NCI-H1048 (cell line): ENCODE results near the gene FECH.
"Not testable (repeated sequence)": the region's sequence is repeated elsewhere in the genome, so short reads cannot be mapped to it uniquely, and the experiment has no call there.

ENCODE experiments used
- DNase-seq: peaks from one replicate; lab custom pipeline; 2025; lab: John Stamatoyannopoulos, UW

FECH gene

GRCh38 chr18:57586251-57587049, at the start of gene FECH:
Gene FECH, minus strand, starts transcription at chr18:57586702. Its CDS starts 82 bp downstream, at chr18:57586620.
- DNase-seq, result no peak

- no peak for DNase-seq
These were observed 48.7 kb upstream of the FECH start for GRCh38 chr18:57635003-57635822.

- no peak for DNase-seq
These were observed 45.2 kb upstream of the FECH start for GRCh38 chr18:57631697-57632096.

- no peak for DNase-seq
These were observed 44.5 kb upstream of the FECH start for GRCh38 chr18:57630754-57631595.

- peak; percentile 44 for DNase-seq
These were observed 43.7 kb upstream of the FECH start for GRCh38 chr18:57630002-57630753.

- DNase-seq, result no peak
These were observed 42.9 kb upstream of the FECH start for GRCh38 chr18:57629422-57629821.

GRCh38 chr18:57627488-57627887, 41.0 kb upstream of the FECH start:
- DNase-seq, result no peak

GRCh38 chr18:57624988-57625387, 38.5 kb upstream of the FECH start:
- DNase-seq, result no peak

- DNase-seq, result no peak
These were observed 34.7 kb upstream of the FECH start for GRCh38 chr18:57621246-57621604.

GRCh38 chr18:57619876-57620275, 33.4 kb upstream of the FECH start:
- DNase-seq, result no peak

GRCh38 chr18:57618910-57619309, 32.4 kb upstream of the FECH start:
- DNase-seq, result no peak

GRCh38 chr18:57603871-57604270, 17.4 kb upstream of the FECH start:
- no peak for DNase-seq

- DNase-seq, result no peak
These were observed 8.8 kb upstream of the FECH start for GRCh38 chr18:57595347-57595746.

- DNase-seq, result not testable (repeated sequence)
These were observed 6.2 kb upstream of the FECH start for GRCh38 chr18:57592716-57593115.

GRCh38 chr18:57589161-57589560, 2.7 kb upstream of the FECH start:
- no peak for DNase-seq

GRCh38 chr18:57587098-57587661, 678 bp upstream of the FECH start:
- DNase-seq, result no peak

GRCh38 chr18:57585855-57586250, 649 bp downstream of the FECH start:
- DNase-seq, result no peak

GRCh38 chr18:57585421-57585820, 1.1 kb downstream of the FECH start:
- DNase-seq, result no peak

- no peak for DNase-seq
These were observed 2.1 kb downstream of the FECH start for GRCh38 chr18:57584444-57584843.

GRCh38 chr18:57583297-57583835, 3.1 kb downstream of the FECH start:
- no peak for DNase-seq
